22Rv1 (cell line): Measurements from ENCODE around the gene PSORS1C2.

Experiments used
- H3K27ac ChIP-seq: fragments of 450-650 bp; 2 replicates; pipeline ENCODE4 v1.5.1; 2017
- ZFX ChIP-seq: fragments of 450-650 bp; IDR thresholded peaks from 2 replicates; pipeline ENCODE4 v1.6.1; 2017; ENCODE audit warnings: antibody characterized with exemption, borderline replicate concordance
- TF ChIP-seq, protein P1 (sequence below): fragments of 450-650 bp; IDR thresholded peaks from 2 replicates; pipeline ENCODE4 v1.5.1; 2017; ENCODE audit warnings: mild to moderate bottlenecking

Gene PSORS1C2

DNA sequence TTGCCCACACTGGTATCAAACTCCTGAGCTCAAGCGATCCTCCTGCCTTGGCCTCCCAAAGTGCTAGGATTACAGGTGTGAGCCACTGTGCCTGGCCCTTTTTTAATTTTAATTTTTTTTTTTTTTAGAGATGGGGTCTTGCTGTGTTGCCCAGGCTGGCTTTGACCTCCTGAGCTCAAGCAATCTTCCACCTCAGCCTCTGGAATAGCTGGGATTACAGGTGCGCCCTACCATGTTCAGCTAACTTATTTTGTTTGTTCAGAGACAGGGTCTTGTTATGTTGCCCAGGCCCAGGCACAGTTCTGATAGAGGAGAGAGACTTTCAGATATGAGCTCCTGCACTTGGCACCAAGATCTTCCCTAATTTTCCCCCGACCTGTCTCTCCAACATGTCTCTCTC is 8.1 kb downstream of the PSORS1C2 start:
- TF ChIP-seq, protein P1, sequence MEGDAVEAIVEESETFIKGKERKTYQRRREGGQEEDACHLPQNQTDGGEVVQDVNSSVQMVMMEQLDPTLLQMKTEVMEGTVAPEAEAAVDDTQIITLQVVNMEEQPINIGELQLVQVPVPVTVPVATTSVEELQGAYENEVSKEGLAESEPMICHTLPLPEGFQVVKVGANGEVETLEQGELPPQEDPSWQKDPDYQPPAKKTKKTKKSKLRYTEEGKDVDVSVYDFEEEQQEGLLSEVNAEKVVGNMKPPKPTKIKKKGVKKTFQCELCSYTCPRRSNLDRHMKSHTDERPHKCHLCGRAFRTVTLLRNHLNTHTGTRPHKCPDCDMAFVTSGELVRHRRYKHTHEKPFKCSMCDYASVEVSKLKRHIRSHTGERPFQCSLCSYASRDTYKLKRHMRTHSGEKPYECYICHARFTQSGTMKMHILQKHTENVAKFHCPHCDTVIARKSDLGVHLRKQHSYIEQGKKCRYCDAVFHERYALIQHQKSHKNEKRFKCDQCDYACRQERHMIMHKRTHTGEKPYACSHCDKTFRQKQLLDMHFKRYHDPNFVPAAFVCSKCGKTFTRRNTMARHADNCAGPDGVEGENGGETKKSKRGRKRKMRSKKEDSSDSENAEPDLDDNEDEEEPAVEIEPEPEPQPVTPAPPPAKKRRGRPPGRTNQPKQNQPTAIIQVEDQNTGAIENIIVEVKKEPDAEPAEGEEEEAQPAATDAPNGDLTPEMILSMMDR: no peak

DNA sequence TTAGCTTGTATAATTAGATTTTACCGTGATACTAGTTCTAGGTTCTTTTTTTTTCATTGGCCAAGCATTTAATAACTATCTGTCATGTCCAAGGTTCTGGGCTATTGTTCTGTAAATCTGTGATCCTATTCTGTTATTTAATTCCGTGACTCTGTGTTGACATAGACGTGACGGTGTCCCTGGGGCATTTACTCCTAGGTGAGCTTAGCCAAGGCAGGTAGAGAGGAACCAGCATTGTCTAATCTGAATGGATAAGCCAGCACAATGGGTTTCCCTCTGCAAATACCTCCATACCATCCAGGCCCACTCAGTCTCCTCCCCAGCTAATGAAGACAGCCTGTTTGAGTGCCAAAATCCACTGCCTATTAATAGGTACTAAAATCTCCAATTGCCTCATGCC is 9.7 kb downstream of the PSORS1C2 start:
- no peak overlapping the region for H3K27ac ChIP-seq

More for the DNA sequence above, 8.1 kb downstream of the PSORS1C2 start:
- no peak overlapping the region for H3K27ac ChIP-seq

DNA sequence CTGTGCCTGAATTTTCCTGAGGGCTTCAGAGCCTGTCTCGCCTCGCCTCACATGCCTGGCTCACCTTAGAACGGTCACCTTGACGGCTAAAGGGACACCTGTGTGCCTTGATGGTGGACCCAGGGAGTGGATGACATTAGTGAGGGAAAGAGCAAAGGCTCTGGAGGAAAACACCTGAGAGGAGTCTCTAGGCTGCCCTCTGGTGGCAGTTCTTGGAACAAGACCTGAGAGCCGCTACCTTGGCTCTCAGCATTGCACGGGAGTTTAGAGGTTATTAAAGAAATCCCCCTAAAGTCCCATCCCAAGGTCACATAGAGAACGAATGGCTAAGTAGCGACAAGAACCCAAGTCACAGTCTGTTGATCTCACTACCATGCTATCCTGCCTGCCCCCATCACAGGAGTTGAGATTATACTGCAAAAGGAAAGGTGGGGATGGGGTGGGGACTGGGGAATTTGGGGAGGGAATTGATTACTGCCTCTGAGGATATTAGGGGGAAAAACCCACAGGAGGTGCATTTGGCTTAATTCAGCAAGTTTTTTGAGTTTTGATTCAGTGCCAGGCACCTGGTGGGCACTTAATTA is 10.7 kb downstream of the PSORS1C2 start:
- TF ChIP-seq, protein P1: peak; percentile 94
- no peak for TF ChIP-seq ZFX
- H3K27ac ChIP-seq: no peak overlapping the region

More for the DNA sequence above, 9.7 kb downstream of the PSORS1C2 start:
- TF ChIP-seq, protein P1: no peak
- no peak for TF ChIP-seq ZFX

DNA sequence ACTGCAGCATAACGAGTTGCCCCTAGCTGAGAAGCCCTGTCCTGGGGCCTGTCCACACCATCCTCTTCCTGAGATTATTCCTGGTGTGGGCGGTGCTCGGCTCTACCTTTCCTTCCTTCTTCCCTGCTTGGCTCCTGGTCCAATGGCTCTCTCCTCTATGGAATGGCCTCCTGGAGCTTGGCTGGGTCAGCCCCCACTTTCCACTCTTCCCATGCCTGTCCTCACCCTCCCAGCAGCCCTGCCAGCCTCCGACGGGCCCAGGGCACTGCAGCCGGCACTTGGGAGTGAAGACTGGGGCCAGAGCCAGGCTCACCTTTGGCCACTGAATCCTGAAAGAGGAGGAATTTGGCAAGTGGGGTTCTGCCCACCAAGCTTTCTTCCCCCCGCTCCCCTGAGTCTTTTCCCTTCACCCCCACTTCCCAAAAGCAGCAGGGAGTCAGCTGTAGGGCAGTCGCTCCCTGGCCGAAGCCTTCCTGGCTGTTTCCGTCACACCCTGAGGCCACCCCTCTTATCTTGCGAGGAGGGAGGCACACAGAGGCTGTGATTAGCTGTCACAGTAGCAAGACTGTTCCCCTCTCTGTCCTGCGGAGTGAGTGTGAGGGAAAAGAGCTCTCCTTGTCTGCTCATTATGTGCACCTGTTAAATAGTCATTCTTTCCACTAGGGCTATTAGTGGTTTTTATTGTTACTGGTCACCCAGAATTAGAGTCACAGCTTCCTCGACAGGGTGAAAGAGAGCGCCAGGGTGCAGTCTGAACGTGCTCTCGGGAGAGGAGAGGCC is 12.3 kb downstream of the PSORS1C2 start:
- no peak for TF ChIP-seq ZFX
- TF ChIP-seq, protein P1: no peak
- H3K27ac ChIP-seq: no peak overlapping the region

DNA sequence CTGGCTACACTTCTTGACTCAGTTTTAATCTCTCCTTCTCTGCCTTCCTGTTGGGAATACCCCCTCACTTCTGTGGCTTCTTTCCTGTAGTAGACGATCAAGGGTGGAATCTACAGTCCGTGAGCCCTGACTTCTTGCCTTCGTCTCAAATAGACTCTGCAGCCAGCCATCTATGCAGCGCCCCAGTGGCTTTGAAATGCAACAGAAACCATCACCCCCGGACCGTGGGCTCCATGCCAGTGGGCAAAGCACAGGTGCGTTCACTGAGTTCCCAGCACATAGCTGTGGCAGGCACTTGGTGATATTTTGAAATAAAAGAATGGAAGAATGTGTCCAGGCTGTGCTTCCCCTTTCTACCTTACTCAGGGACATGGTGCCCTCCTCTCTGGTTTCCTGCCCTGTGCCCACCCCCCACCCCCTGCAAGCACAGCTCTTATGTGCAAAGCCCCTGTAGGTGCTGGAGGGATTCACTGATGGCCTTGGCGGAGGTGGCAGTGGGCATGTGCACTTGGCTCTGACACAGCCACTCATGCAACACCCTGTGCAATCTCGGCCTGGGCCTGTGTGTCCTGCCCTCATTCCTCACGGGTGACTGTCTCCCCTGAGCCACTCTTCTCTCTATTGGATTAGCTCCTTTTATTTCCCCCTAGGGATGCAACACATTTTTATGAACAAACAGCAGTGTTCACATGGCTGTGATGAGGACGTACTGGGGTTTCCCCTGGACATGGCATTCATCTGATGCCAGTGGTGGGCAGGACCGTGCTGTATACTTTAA is 13.1 kb downstream of the PSORS1C2 start:
- H3K27ac ChIP-seq: no peak overlapping the region
- TF ChIP-seq, protein P1: no peak
- no peak for TF ChIP-seq ZFX

DNA sequence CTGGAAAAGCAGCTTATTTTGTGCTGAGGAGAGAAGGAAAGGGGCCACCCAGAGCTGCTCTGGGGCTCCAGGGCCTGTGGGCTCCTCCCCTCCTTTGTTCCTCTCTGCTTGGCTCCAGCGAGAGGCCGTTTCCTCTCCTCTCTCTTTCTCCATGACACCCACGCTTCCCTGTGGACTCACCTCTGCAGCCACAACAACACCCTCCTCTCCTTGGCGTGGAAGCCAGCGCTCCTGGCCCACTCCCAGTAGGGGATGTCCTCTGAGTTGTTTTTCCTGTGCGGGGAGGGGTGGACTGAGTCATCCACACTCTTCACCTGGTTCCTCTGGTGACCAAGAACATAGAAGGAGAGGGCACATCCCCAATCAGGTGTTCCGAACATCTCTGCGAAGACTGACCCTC is 13.7 kb downstream of the PSORS1C2 start:
- no peak overlapping the region for H3K27ac ChIP-seq
- TF ChIP-seq ZFX: no peak
- TF ChIP-seq, protein P1: no peak
